GM19455 (cell line): ENCODE results near the gene COPS7A.
"Not testable (repeated sequence)": the region's sequence is repeated elsewhere in the genome, so short reads cannot be mapped to it uniquely, and the experiment has no call there.

Experiments used
- ATAC-seq: cut with Tn5 transposase; IDR thresholded peaks from one replicate; pipeline ENCODE4 v1.9.1; 2021; ENCODE audit not compliant: unreplicated experiment

The COPS7A gene

GRCh38 chr12:6701078-6701768 is 22.6 kb upstream of the COPS7A start:
- ATAC-seq, result no peak

DNA sequence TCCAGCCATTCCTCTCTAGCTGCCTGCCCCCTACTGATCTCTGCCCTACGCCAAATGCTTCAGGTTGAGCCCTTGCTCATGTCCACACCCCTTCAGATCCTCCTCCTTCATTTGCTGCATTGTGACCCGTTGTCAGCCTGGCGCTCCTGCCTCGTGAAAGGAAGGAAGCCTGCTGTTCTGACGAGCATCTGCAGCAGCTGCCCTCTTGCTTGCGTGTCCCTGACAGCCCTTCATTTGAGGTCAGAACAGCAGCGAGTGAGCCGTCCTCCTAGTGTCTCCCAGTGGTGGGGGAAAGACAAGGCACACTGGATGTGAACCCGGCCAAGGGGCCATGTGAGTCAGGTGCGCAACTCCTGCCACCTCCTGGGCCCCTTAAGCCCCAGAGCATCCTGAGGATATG is 20.2 kb upstream of the COPS7A start:
- ATAC-seq, result no peak

DNA sequence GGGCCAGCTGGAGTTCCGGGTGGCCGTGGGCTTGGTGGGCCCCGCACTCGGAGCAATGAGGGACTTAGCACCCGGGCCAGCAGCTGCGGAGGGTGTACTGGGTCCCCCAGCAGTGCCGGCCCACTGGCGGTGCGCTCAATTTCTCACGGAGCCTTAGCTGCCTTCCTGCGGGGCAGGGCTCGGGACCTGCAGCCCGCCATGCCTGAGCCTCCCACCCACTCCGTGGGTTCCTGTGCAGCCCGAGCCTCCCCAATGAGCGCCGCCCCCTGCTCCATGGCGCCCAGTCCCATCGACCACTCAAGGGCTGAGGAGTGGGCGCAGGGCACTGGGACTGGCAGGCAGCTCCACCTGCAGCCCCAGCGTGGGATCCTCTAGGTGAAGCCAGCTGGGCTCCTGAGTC is 15.5 kb upstream of the COPS7A start:
- ATAC-seq, result not testable (repeated sequence)

- no peak for ATAC-seq
Measured at GRCh38 chr12:6708960-6709394, 14.9 kb upstream of the COPS7A start.

GRCh38 chr12:6716031-6716873 is 7.6 kb upstream of the COPS7A start:
- ATAC-seq, result not testable (repeated sequence)

DNA sequence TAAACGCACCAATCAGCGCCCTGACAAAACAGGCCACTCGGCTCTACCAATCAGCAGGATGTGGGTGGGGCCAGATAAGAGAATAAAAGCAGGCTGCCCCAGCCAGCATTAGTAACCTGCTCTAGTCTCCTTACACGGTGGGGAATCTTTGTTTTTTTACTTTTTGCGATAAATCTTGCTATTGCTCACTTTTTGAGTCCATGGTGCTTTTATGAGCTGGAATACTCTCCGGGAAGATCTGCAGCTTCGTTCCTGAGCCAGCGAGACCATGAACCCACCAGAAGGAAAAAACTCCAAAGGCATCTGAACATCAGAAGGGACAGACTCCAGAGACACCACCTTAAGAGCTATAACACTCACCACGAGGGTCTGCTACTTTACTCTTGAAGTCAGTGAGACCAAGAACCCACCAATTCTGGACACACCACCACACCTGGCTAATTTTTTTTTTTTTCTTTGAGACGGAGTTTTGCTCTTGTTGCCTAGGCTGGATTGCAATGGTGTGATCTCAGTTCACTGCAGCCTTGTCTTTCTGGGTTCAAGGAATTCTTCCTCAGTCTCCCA is 6.9 kb upstream of the COPS7A start:
- no peak for ATAC-seq

GRCh38 chr12:6722863-6723262 is 983 bp upstream of the COPS7A start:
- no peak for ATAC-seq

DNA sequence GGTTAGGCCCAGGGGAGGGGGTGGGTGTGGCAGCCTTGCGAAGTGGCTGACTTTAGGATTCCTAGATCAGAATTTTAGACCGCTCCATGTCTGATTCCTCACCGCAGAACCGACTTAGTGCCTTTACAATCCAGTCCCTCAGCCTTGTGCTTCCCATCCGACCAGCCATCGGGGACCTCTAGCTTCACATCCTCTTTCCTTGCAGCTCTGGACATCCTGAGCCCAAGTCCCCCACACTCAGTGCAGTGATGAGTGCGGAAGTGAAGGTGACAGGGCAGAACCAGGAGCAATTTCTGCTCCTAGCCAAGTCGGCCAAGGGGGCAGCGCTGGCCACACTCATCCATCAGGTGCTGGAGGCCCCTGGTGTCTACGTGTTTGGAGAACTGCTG is 557 bp downstream of the COPS7A start:
- ATAC-seq, result peak; percentile 9

DNA sequence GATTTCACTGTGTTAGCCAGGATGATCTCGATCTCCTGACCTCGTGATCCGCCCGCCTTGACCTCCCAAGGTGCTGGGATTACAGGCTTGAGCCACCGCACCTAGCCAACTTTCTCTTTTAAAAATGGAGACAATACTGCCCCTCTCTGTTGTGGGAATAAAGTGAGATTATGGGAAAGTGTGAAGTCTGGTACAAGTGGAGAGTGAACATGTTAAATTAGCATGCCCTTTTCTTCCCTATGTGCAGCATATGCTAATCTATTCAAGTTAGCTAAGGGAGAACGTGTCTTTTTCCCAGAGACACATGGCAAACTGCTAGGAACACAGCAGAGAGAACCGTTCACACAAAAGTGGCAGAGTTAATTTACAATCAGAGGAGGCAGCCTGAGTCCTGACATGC is 1.5 kb downstream of the COPS7A start:
- ATAC-seq, result no peak

DNA sequence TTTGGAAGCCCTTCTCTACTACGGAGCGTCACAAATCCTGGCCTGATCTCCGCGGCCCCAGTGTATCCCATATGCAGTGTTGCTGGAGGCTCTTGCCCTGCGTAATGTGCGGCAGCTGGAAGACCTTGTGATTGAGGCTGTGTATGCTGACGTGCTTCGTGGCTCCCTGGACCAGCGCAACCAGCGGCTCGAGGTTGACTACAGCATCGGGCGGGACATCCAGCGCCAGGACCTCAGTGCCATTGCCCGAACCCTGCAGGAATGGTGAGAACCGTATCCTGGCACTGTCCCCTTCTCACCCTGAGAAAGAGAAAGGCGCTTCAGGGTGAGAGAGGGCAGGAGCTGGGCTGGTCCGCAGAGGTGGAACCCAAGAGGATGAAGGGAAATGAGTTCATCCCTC is 5.3 kb downstream of the COPS7A start:
- ATAC-seq, result no peak

GRCh38 chr12:6730169-6730568 is 6.3 kb downstream of the COPS7A start:
- no peak for ATAC-seq

- ATAC-seq, result no peak
Measured at GRCh38 chr12:6734506-6735387, 10.9 kb downstream of the COPS7A start.

DNA sequence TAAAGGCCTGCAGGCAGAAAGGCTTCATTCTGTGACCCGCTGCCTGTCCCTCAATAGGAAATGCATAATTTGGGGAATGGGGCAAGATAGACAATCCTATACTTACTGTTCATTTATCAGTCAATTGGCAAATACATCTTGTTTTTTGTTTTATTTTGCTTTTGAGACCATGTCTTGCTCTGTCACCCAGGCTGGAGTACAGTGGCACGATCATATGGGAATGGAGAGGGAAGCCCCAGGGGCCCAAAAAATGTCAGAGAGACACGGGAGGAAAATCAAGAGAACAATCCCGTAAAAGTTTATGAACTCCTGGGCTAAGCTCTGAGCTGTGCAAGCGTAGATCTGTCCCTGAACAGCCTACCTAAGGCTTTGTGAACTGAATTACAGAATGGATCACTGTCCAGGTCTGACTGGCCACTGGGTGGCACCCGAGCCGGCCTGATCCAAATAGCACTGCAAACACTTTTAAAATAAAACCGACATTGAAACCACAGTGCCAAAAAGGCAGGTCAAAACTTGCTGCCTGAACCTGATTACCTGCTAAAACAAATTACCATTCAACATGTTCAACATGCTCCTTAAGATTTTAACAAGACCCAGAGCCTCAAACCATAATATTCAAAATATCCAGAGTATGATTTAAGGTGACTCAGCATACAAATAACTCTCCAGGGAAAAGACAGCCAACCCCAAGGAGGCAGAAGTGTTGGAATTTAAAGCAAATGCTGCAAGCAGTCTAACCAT is 11.8 kb downstream of the COPS7A start:
- ATAC-seq, result no peak

- no peak for ATAC-seq
Measured at GRCh38 chr12:6736754-6737153, 12.9 kb downstream of the COPS7A start.

GRCh38 chr12:6742080-6742479 is 18.2 kb downstream of the COPS7A start:
- not testable (repeated sequence) for ATAC-seq

DNA sequence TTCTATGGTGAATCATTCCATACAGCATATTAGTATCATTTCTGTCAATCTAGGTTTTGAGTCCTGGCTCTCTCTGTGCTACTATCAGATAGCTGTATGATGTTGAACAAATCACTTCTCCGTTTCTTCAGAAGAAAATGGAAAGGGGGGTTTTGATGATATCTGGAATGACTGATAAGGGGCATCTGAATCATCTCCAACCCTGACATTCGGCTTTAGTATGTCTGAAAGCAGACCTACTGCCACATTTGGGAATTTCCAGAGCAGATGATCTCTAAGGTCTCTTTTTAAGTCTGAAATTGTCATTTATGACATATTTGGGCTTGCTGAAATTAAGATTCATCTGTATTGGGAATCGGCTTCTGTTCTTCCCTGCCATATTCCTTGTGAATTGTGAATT is 19.0 kb downstream of the COPS7A start:
- no peak for ATAC-seq

DNA sequence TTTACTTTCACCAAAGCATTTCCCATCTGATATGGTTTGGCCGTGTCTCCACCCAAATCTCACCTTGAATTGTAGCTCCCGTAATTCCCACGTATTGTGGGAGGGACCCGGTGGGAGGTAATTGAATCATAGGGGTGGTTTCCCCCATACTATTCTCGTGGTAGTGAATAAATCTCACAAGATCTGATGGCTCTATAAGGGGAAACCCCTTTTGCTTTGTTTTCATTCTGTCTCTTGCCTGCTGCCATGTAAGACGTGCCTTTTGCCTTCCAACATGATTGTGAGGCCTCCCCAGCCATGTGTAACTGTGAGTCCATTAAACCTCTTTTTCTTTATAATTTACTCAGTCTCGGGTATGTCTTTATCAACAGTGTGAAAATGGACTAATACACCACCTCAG is 19.5 kb downstream of the COPS7A start:
- not testable (repeated sequence) for ATAC-seq

DNA sequence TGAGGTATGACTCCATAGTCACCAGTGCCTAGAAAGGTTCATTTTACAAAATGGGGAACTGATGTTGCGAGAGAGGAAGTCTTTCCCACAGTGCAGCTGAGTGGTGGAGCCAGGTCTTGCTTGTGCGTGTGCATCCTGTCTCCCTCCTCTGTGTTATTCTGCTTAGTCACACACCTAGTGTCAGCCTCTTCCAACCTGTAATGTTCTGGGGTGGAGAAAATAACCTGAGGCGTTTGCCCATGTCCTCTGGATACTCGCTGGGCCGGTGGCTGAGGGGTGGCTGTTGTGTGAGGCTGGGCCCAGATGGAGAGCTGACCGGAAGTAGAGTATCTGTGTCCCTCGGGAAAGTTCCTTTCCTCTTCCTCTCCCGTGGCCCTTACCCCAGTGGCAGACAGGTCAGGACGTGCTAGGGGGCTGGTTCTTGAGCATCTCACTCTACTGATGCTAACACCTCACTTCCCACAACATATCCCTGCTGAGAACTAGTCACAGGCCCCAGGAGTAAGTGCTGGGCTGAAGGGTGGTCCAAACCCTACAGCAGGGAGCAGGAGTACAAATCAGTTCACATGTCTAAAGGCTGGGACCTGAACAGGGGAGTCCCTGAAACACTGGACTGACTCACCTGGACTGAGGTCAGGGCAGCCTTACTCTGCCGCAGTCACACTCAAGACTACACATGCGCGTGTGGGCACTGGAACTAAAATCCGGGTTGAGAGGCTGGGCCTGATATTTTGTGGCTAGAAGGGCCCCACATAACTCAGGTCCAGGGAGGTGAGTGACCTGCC is 22.1 kb downstream of the COPS7A start:
- ATAC-seq, result no peak

DNA sequence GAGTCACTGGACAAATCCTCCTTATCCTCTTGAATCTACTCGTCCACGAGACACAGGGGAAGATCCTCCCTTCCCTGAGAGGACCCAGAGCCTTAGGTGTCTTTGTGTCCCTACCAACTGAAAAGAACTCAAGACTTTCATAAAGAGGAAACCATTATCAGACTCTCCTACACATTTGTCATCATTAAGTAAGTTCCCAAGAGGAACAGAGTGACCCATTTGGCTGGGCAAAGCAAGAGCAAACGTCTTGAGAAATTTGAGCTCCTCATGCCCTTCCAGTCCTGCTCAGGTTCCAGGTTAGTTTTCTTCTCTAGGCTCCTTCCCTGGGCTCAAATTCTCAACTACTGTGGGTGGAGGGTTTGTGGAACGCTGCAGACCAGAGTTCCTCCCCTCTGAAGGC is 23.4 kb downstream of the COPS7A start:
- no peak for ATAC-seq

GRCh38 chr12:6748761-6749160 is 24.9 kb downstream of the COPS7A start:
- no peak for ATAC-seq
